Mesenchymal stem cell (in vitro differentiated cells and primary cell): Measurements from ENCODE around the gene LNX1.

Experiments
- DNase-seq: peaks from one replicate; pipeline ENCODE4 v3.0.0-alpha.2; 2013
- H2AFZ ChIP-seq: one replicate; pipeline ENCODE4 v1.6.1; 2013; ENCODE audit warnings: low read depth, mild to moderate bottlenecking, control low read depth, inconsistent platforms, low read length, moderate library complexity
- H2AK5ac ChIP-seq: 2 replicates; pipeline ENCODE4 v1.6.1; 2013; ENCODE audit warnings: low read length, moderate library complexity, mild to moderate bottlenecking, inconsistent platforms; ENCODE audit not compliant: severe bottlenecking
- H2BK120ac ChIP-seq: one replicate; pipeline ENCODE4 v1.6.1; 2013; ENCODE audit warnings: low read depth, mild to moderate bottlenecking, inconsistent platforms, low read length, moderate library complexity
- H2BK12ac ChIP-seq, 2 experiments: one replicate each; pipeline ENCODE4 v1.6.1; 2013; ENCODE audit warnings: inconsistent platforms in 2 of 2, low read length in 2 of 2, mild to moderate bottlenecking in 2 of 2, moderate library complexity in 2 of 2, control low read depth in 1 of 2
- H2BK15ac ChIP-seq: one replicate; pipeline ENCODE4 v1.6.1; 2013; ENCODE audit warnings: mild to moderate bottlenecking, low read depth, inconsistent platforms; ENCODE audit not compliant: poor library complexity, severe bottlenecking
- H2BK5ac ChIP-seq: 2 replicates; pipeline ENCODE4 v1.6.1; 2013; ENCODE audit warnings: low read depth, mild to moderate bottlenecking, low read length, control low read depth, inconsistent platforms; ENCODE audit not compliant: poor library complexity, severe bottlenecking
- H3K14ac ChIP-seq, 2 experiments: one replicate each; pipeline ENCODE4 v1.6.1; 2013; ENCODE audit warnings: inconsistent platforms in 2 of 2, low read length in 2 of 2, control low read depth in 1 of 2, mild to moderate bottlenecking in 1 of 2, moderate library complexity in 1 of 2
- H3K18ac ChIP-seq, 2 experiments: one replicate each; pipeline ENCODE4 v1.6.1; 2013; ENCODE audit warnings: inconsistent platforms in 2 of 2, low read length in 2 of 2, control low read depth in 1 of 2, low read depth in 1 of 2, mild to moderate bottlenecking in 1 of 2
- H3K23ac ChIP-seq, 2 experiments: one replicate each; pipeline ENCODE4 v1.6.1; 2013; ENCODE audit warnings: inconsistent platforms in 2 of 2, low read length in 2 of 2, mild to moderate bottlenecking in 2 of 2, moderate library complexity in 2 of 2, control low read depth in 1 of 2
- H3K27ac ChIP-seq: 2 replicates; pipeline ENCODE4 v1.5.1; 2013; ENCODE audit warnings: mild to moderate bottlenecking, moderate library complexity, low read length, control low read depth, inconsistent platforms; ENCODE audit not compliant: poor library complexity, severe bottlenecking
- H3K27me3 ChIP-seq, 2 experiments: 2 replicates each; pipeline versions ENCODE4 v1.6.1 to v1.7.0; 2013; ENCODE audit warnings: low read length in 2 of 2, mild to moderate bottlenecking in 2 of 2, moderate library complexity in 2 of 2, control low read depth in 1 of 2, inconsistent platforms in 1 of 2; ENCODE audit not compliant: control insufficient read depth in 1 of 2, insufficient read depth in 1 of 2
- H3K36me3 ChIP-seq, 2 experiments: 2 replicates each; pipeline versions ENCODE4 v1.6.1 to v1.7.0; 2013; ENCODE audit warnings: low read length in 2 of 2, control low read depth in 1 of 2, inconsistent platforms in 1 of 2, low read depth in 1 of 2, mild to moderate bottlenecking in 1 of 2; ENCODE audit not compliant: insufficient read depth in 2 of 2, control insufficient read depth in 1 of 2
- H3K4ac ChIP-seq, 2 experiments: one replicate each; pipeline ENCODE4 v1.6.1; 2013; ENCODE audit warnings: inconsistent platforms in 2 of 2, low read length in 2 of 2, mild to moderate bottlenecking in 2 of 2, moderate library complexity in 2 of 2, control low read depth in 1 of 2, low read depth in 1 of 2
- H3K4me1 ChIP-seq: 2 replicates; pipeline ENCODE4 v1.6.1; 2013; ENCODE audit warnings: low read depth, low read length, control low read depth; ENCODE audit not compliant: control insufficient read depth, insufficient read depth
- H3K4me2 ChIP-seq: 2 replicates; pipeline ENCODE4 v1.6.1; 2013; ENCODE audit warnings: low read length, mild to moderate bottlenecking, inconsistent platforms; ENCODE audit not compliant: poor library complexity, severe bottlenecking
- H3K4me3 ChIP-seq, 2 experiments: 2 replicates each; pipeline versions ENCODE4 v1.5.1 to v1.7.0; 2013; ENCODE audit warnings: low read length in 2 of 2, mild to moderate bottlenecking in 2 of 2, control low read depth in 1 of 2, low read depth in 1 of 2; ENCODE audit not compliant: insufficient read depth in 1 of 2
- H3K79me1 ChIP-seq: replicated peaks from 2 replicates; pipeline ENCODE4 v1.6.1; 2013; ENCODE audit warnings: mild to moderate bottlenecking, control low read depth, low read length, inconsistent platforms; ENCODE audit not compliant: poor library complexity, severe bottlenecking
- H3K9ac ChIP-seq: 2 replicates; pipeline ENCODE4 v1.7.0; 2013; ENCODE audit warnings: mild to moderate bottlenecking, low read length, moderate library complexity
- H3K9me3 ChIP-seq: 2 replicates; pipeline ENCODE4 v1.7.0; 2013; ENCODE audit warnings: mild to moderate bottlenecking, low read length; ENCODE audit not compliant: control insufficient read depth
- H4K8ac ChIP-seq: one replicate; pipeline ENCODE4 v1.6.1; 2013; ENCODE audit warnings: inconsistent platforms, mild to moderate bottlenecking, low read length, moderate library complexity
- H4K91ac ChIP-seq: one replicate; pipeline ENCODE4 v1.6.1; 2013; ENCODE audit warnings: mild to moderate bottlenecking, low read length, inconsistent platforms
- WGBS: methylation state at CpG from one replicate; pipeline ENCODE4 v1.1.7; 2013; ENCODE audit warnings: mixed read lengths; 5-methylcytosine and 5-hydroxymethylcytosine counted together

LNX1 gene

DNA sequence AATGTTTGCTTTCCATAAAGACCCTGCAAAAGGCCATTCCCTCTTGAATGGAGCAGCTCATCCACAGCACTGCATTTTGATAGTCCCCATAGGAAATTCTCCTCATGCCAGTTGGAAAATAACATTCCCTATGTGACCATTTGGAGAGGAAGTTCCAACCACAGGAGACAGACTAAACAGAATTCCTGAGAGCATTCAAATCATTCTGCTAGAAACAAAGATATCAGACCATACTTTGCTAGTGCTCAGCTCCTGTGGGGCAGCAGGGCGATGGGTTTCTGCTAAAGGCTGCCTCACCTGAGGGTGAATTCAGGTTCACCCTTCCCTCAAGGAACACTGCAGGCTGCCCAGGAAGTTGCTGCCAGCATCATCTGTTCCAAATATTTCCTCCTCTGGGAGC is 58.8 kb downstream of the LNX1 start:
- Histone ChIP-seq H2BK120ac (peak overlapping the region; percentile 0), H2BK5ac (no peak overlapping the region), H3K9ac (no peak overlapping the region), H3K27ac (peak overlapping the region; percentile 16), H3K4me1 (peaks cover 2% of the 10 kb centered on the region), H4K91ac (peak overlapping the region; percentile 23), H3K27me3 (no peaks in the 10 kb centered on the region), H4K8ac (no peak overlapping the region), H3K36me3 (no peaks in the 10 kb centered on the region), H2BK12ac (peak overlapping the region; percentile 28 to 33), H2AFZ (no peak overlapping the region), H3K9me3 (no peaks in the 10 kb centered on the region), H2AK5ac (no peak overlapping the region), H3K18ac (peak overlapping the region in 1 of 2 experiments; percentile 80), H3K23ac (no peak overlapping the region), H2BK15ac (peak overlapping the region; percentile 34), H3K79me1 (no peaks in the 10 kb centered on the region), H3K4me2 (no peak overlapping the region), H3K14ac (no peak overlapping the region), H3K4ac (peak overlapping the region; percentile 46 to 71), H3K4me3 (no peak overlapping the region)
- peak; percentile 36 for DNase-seq
- WGBS: 70% methylated on average over 1 of the region's 1 CpG

- Histone ChIP-seq H2AFZ (no peak overlapping the region), H3K27me3 (no peaks in the 10 kb centered on the region), H2BK12ac (peak overlapping the region in 1 of 2 experiments; percentile 81), H3K9me3 (no peaks in the 10 kb centered on the region), H3K27ac (no peak overlapping the region), H3K4me3 (no peak overlapping the region), H4K91ac (no peak overlapping the region), H3K4me2 (no peak overlapping the region), H2AK5ac (no peak overlapping the region), H3K79me1 (no peaks in the 10 kb centered on the region), H3K23ac (no peak overlapping the region), H2BK120ac (no peak overlapping the region), H2BK15ac (no peak overlapping the region), H2BK5ac (no peak overlapping the region), H3K14ac (no peak overlapping the region), H3K18ac (peak overlapping the region in 1 of 2 experiments; percentile 89), H3K9ac (no peak overlapping the region), H4K8ac (no peak overlapping the region), H3K4ac (peak overlapping the region in 1 of 2 experiments; percentile 26), H3K4me1 (peaks cover 2% of the 10 kb centered on the region), H3K36me3 (no peaks in the 10 kb centered on the region)
- WGBS: 76% methylated on average over 4 of the region's 5 CpGs
- DNase-seq: no peak
These were observed 59.6 kb downstream of the LNX1 start for GRCh38 chr4:53531585-53532224.

DNA sequence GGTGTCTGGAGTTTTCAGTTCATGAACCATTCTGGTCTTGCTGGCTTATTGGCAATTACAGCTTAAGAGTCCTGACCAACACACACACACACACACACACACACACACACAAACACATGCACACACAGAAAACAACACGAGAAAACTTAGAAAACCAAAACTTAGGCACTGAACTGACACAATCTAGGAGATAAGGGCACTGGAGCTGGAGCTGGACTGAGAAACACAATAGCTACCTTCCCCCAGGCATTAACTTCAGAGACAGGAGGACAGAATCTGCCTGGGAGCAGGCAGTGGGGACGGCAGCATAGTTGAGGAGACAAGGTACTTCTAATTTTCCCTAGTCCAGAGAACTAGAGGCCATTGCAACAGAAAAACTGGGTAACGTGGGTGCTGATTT is 62.3 kb downstream of the LNX1 start:
- no peaks in the 10 kb centered on the region for H3K9me3 ChIP-seq
- no peak overlapping the region for H3K27ac ChIP-seq
- H4K8ac ChIP-seq: no peak overlapping the region
- no peak overlapping the region for H3K4me2 ChIP-seq
- H2AFZ ChIP-seq: no peak overlapping the region
- no peak overlapping the region for H3K14ac ChIP-seq
- H3K23ac ChIP-seq: no peak overlapping the region
- DNase-seq: no peak
- H3K36me3 ChIP-seq: no peaks in the 10 kb centered on the region
- no peak overlapping the region for H2BK5ac ChIP-seq
- H3K79me1 ChIP-seq: no peaks in the 10 kb centered on the region
- H3K4ac ChIP-seq: no peak overlapping the region
- no peak overlapping the region for H2AK5ac ChIP-seq
- peak overlapping the region; percentile 51 to 59 for H2BK12ac ChIP-seq
- no peak overlapping the region for H3K18ac ChIP-seq
- peaks cover 2% of the 10 kb centered on the region for H3K4me1 ChIP-seq
- H3K27me3 ChIP-seq: no peaks in the 10 kb centered on the region
- H2BK120ac ChIP-seq: no peak overlapping the region
- H4K91ac ChIP-seq: no peak overlapping the region
- H3K4me3 ChIP-seq: no peak overlapping the region
- no peak overlapping the region for H2BK15ac ChIP-seq
- no peak overlapping the region for H3K9ac ChIP-seq
- 76% methylated on average over 2 of the region's 3 CpGs for WGBS

- no peak overlapping the region for H2AFZ ChIP-seq
- no peak overlapping the region for H4K91ac ChIP-seq
- H2BK120ac ChIP-seq: no peak overlapping the region
- no peak overlapping the region for H3K18ac ChIP-seq
- no peak overlapping the region for H3K4ac ChIP-seq
- H3K23ac ChIP-seq: no peak overlapping the region
- no peak for DNase-seq
- H3K9ac ChIP-seq: no peak overlapping the region
- H3K79me1 ChIP-seq: no peaks in the 10 kb centered on the region
- H3K4me3 ChIP-seq: no peak overlapping the region
- no peak overlapping the region for H4K8ac ChIP-seq
- H2BK5ac ChIP-seq: no peak overlapping the region
- H3K27ac ChIP-seq: no peak overlapping the region
- WGBS: 95% methylated on average over 4 of the region's 4 CpGs
- peaks cover 2% of the 10 kb centered on the region for H3K4me1 ChIP-seq
- no peak overlapping the region for H2BK15ac ChIP-seq
- H2BK12ac ChIP-seq: no peak overlapping the region
- no peak overlapping the region for H3K14ac ChIP-seq
- no peak overlapping the region for H2AK5ac ChIP-seq
- no peak overlapping the region for H3K4me2 ChIP-seq
- no peaks in the 10 kb centered on the region for H3K9me3 ChIP-seq
- H3K36me3 ChIP-seq: no peaks in the 10 kb centered on the region
- no peaks in the 10 kb centered on the region for H3K27me3 ChIP-seq
These were observed 63.4 kb downstream of the LNX1 start for GRCh38 chr4:53527930-53528329.
